T-cell (primary cell): ENCODE results near the gene NDC80. TPM values are rescaled to one million over a fixed set of nuclear protein-coding genes. Genes with fewer than 3 reads are reported as not detected.

Experiments used
- ATAC-seq, 4 experiments: fragments of 200-7000 bp in 3 of 4; fragments of 150-1000 bp in 1 of 4; cut with Tn5 transposase; replicated peaks in 1 of 4; 1 replicate in 3 of 4; 2 replicates in 1 of 4; pipeline ENCODE4 v1.10.0; 2021; ENCODE audit warnings: moderate library complexity in 3 of 4, mild to moderate bottlenecking in 2 of 4, moderate number of reproducible peaks in 1 of 4
- CTCF ChIA-PET, 2 donors: fragments of 300-600 bp; sonication (Branson Sonifier 250); formaldehyde crosslinking; loops; one replicate each; lab custom pipeline; 2022; ENCODE audit warnings: antibody characterized with exemption in 2 of 2; lab: Charles Lee
- POLR2A ChIA-PET, 2 donors: fragments of 300-600 bp; sonication (Branson Sonifier 250); formaldehyde crosslinking; loops; one replicate each; lab custom pipeline; 2022; ENCODE audit warnings: antibody characterized with exemption in 2 of 2; lab: Charles Lee
- DNase-seq, 35 experiments: peaks; one replicate each; pipeline versions ENCODE4 v3.0.0 to v3.0.0-alpha.2; 2013 to 2023
- H3K27ac ChIP-seq: one replicate; pipeline ENCODE4 v1.5.1; 2013; ENCODE audit warnings: low read length
- H3K27me3 ChIP-seq, 2 experiments: replicated peaks in 1 of 2; 1 replicate in 1 of 2; 2 replicates in 1 of 2; pipeline versions ENCODE4 v1.6.1 to v1.7.0; 2013; ENCODE audit warnings: low read length in 1 of 2, mixed read lengths in 1 of 2; ENCODE audit not compliant: control insufficient read depth in 2 of 2, insufficient read depth in 2 of 2; ENCODE audit errors: extremely low read depth in 1 of 2
- H3K36me3 ChIP-seq, 2 donors: 1 replicate in 1 of 2; 2 replicates in 1 of 2; pipeline versions ENCODE4 v1.6.1 to v1.7.0; 2013; ENCODE audit warnings: low read length in 1 of 2; ENCODE audit not compliant: control insufficient read depth in 2 of 2, insufficient read depth in 1 of 2; ENCODE audit errors: extremely low read depth in 1 of 2
- H3K4me1 ChIP-seq, 2 experiments: 1 replicate in 1 of 2; 2 replicates in 1 of 2; pipeline versions ENCODE4 v1.6.1 to v1.7.0; 2013; ENCODE audit warnings: low read length in 2 of 2, mixed read lengths in 1 of 2; ENCODE audit not compliant: insufficient read depth in 2 of 2, control insufficient read depth in 1 of 2; ENCODE audit errors: extremely low read depth in 1 of 2
- H3K4me3 ChIP-seq, 2 donors: 1 replicate in 1 of 2; 2 replicates in 1 of 2; pipeline versions ENCODE4 v1.5.1 to v1.7.0; 2013; ENCODE audit warnings: mild to moderate bottlenecking in 2 of 2, low read length in 1 of 2, moderate library complexity in 1 of 2; ENCODE audit not compliant: control insufficient read depth in 1 of 2; ENCODE audit errors: extremely low read depth in 1 of 2
- H3K9me3 ChIP-seq: 2 replicates; pipeline ENCODE4 v1.7.0; 2013
- H3K27ac Mint-ChIP-seq, 2 donors: one replicate each; pipeline ENCODE4 v1.8.0; 2020 to 2021; ENCODE audit warnings: mild to moderate bottlenecking in 2 of 2, mixed read lengths in 2 of 2
- H3K27me3 Mint-ChIP-seq, 2 donors: one replicate each; pipeline ENCODE4 v1.8.0; 2021 to 2022; ENCODE audit warnings: mixed read lengths in 2 of 2
- H3K36me3 Mint-ChIP-seq: one replicate; pipeline ENCODE4 v1.8.0; 2021; ENCODE audit warnings: mixed read lengths
- H3K4me1 Mint-ChIP-seq, 3 donors: one replicate each; pipeline ENCODE4 v1.8.0; 2020 to 2022; ENCODE audit warnings: mixed read lengths in 3 of 3, mild to moderate bottlenecking in 1 of 3
- H3K4me3 Mint-ChIP-seq, 3 donors: one replicate each; pipeline ENCODE4 v1.8.0; 2020 to 2022; ENCODE audit warnings: mild to moderate bottlenecking in 3 of 3, mixed read lengths in 3 of 3, moderate library complexity in 3 of 3
- H3K9me3 Mint-ChIP-seq, 3 donors: one replicate each; pipeline ENCODE4 v1.8.0; 2020 to 2022; ENCODE audit warnings: mixed read lengths in 3 of 3
- WGBS: methylation state at CpG from one replicate; pipeline ENCODE4 v1.1.5; 2013; ENCODE audit warnings: missing lambda C conversion rate; ENCODE audit not compliant: insufficient coverage; 5-methylcytosine and 5-hydroxymethylcytosine counted together
- total RNA-seq, 35 experiments: library from RNA in 6 of 35; stranded (reverse) in 6 of 35; fragments of 120-200 nt in 1 of 35; gene quantifications; one replicate each; pipeline versions ENCODE4 v1.2.1 to v1.2.4 and lab custom pipeline; 2013 to 2026

Gene NDC80
- total RNA-seq, 5 donors from 2014 or later (not counting 1 experiment from before 2014, with no cell fraction given) = 2.3 to 8.2 (median 3.3) TPM

- ChIA-PET POLR2A (no interaction called here), CTCF (no interaction called here)
- Histone ChIP-seq H3K4me3 (no peak overlapping the region), H3K27me3 (no peaks in the 10 kb centered on the region), H3K4me1 (no peaks in the 10 kb centered on the region), H3K9me3 (no peaks in the 10 kb centered on the region), H3K27ac (no peak overlapping the region), H3K36me3 (peaks cover 0 to 15% of the 10 kb centered on the region in 2 donors)
- H3K4me1 Mint-ChIP-seq = peaks cover 0 to 3% (median 0%) of the 10 kb centered on the region in 3 donors
- ATAC-seq = no peak
- no peak for DNase-seq
- 100% methylated on average over 1 of the region's 2 CpGs for WGBS
- H3K27me3 Mint-ChIP-seq = no peaks in the 10 kb centered on the region
- no peak overlapping the region for H3K27ac Mint-ChIP-seq
- H3K36me3 Mint-ChIP-seq = peaks cover 49% of the 10 kb centered on the region
- H3K9me3 Mint-ChIP-seq = peaks cover 0 to 7% (median 0%) of the 10 kb centered on the region in 3 donors
- H3K4me3 Mint-ChIP-seq = no peak overlapping the region
Measured at GRCh38 chr18:2532797-2533196, 38.6 kb upstream of the NDC80 start.

- Mint-ChIP-seq H3K27me3 (no peaks in the 10 kb centered on the region), H3K9me3 (peaks cover 0 to 7% (median 0%) of the 10 kb centered on the region in 3 donors), H3K4me3 (no peak overlapping the region), H3K36me3 (peaks cover 50% of the 10 kb centered on the region), H3K27ac (no peak overlapping the region), H3K4me1 (peaks cover 0 to 3% (median 0%) of the 10 kb centered on the region in 3 donors)
- ATAC-seq = no peak
- no CpG with 5 or more reads among the region's 1 CpG for WGBS
- Histone ChIP-seq H3K4me3 (no peak overlapping the region), H3K9me3 (no peaks in the 10 kb centered on the region), H3K4me1 (no peaks in the 10 kb centered on the region), H3K27me3 (no peaks in the 10 kb centered on the region), H3K36me3 (peaks cover 3 to 16% of the 10 kb centered on the region in 2 donors), H3K27ac (no peak overlapping the region)
- CTCF ChIA-PET = interaction anchor here in 1 of 2 donors (1.9 kb wide), 1 partner anchor 8 kb away, joined by 6 read pairs; no protein-coding TSS in a partner anchor
- POLR2A ChIA-PET = no interaction called here
- DNase-seq = no peak
Measured at GRCh38 chr18:2534906-2535305, 36.5 kb upstream of the NDC80 start.

- Mint-ChIP-seq H3K9me3 (peaks cover 0 to 7% (median 0%) of the 10 kb centered on the region in 3 donors), H3K36me3 (peaks cover 53% of the 10 kb centered on the region), H3K27ac (no peak overlapping the region), H3K27me3 (no peaks in the 10 kb centered on the region), H3K4me1 (peaks cover 0 to 3% (median 0%) of the 10 kb centered on the region in 3 donors), H3K4me3 (no peak overlapping the region)
- Histone ChIP-seq H3K27me3 (no peaks in the 10 kb centered on the region), H3K27ac (no peak overlapping the region), H3K9me3 (no peaks in the 10 kb centered on the region), H3K36me3 (peaks cover 3 to 19% of the 10 kb centered on the region in 2 donors), H3K4me1 (no peaks in the 10 kb centered on the region), H3K4me3 (no peak overlapping the region)
- ChIA-PET POLR2A (no interaction called here), CTCF (no interaction called here)
- DNase-seq (no peak), ATAC-seq (no peak)
- 89% methylated on average over 1 of the region's 1 CpG for WGBS
Measured at GRCh38 chr18:2535419-2535910, 35.9 kb upstream of the NDC80 start.

GRCh38 chr18:2536063-2536462 lies 35.3 kb upstream of the NDC80 start:
- peaks cover 3 to 24% of the 10 kb centered on the region in 2 donors for H3K36me3 ChIP-seq
- Mint-ChIP-seq H3K4me1 (peaks cover 0 to 3% (median 0%) of the 10 kb centered on the region in 3 donors), H3K9me3 (peaks cover 0 to 7% (median 0%) of the 10 kb centered on the region in 3 donors), H3K27me3 (no peaks in the 10 kb centered on the region), H3K36me3 (peaks cover 47% of the 10 kb centered on the region), H3K4me3 (no peak overlapping the region), H3K27ac (no peak overlapping the region)
- no peak for DNase-seq
- CTCF ChIA-PET = no interaction called here
- H3K27ac ChIP-seq = no peak overlapping the region
- POLR2A ChIA-PET = no interaction called here
- H3K4me1 ChIP-seq = no peaks in the 10 kb centered on the region
- ATAC-seq = no peak
- no peaks in the 10 kb centered on the region for H3K9me3 ChIP-seq
- H3K4me3 ChIP-seq = no peak overlapping the region
- WGBS = 100% methylated on average over 1 of the region's 2 CpGs
- H3K27me3 ChIP-seq = no peaks in the 10 kb centered on the region

GRCh38 chr18:2536493-2536892 lies 34.9 kb upstream of the NDC80 start:
- Histone ChIP-seq H3K27me3 (no peaks in the 10 kb centered on the region), H3K27ac (no peak overlapping the region), H3K4me1 (no peaks in the 10 kb centered on the region), H3K4me3 (no peak overlapping the region), H3K9me3 (no peaks in the 10 kb centered on the region), H3K36me3 (peaks cover 3 to 24% of the 10 kb centered on the region in 2 donors)
- ATAC-seq = no peak
- H3K4me3 Mint-ChIP-seq = no peak overlapping the region
- DNase-seq = no peak
- ChIA-PET CTCF (no interaction called here), POLR2A (no interaction called here)
- H3K27me3 Mint-ChIP-seq = no peaks in the 10 kb centered on the region
- H3K36me3 Mint-ChIP-seq = peaks cover 47% of the 10 kb centered on the region
- peaks cover 0 to 3% (median 0%) of the 10 kb centered on the region in 3 donors for H3K4me1 Mint-ChIP-seq
- no peak overlapping the region for H3K27ac Mint-ChIP-seq
- H3K9me3 Mint-ChIP-seq = peaks cover 0 to 7% (median 0%) of the 10 kb centered on the region in 3 donors
- WGBS = 97% methylated on average over 4 of the region's 4 CpGs

GRCh38 chr18:2537296-2537695 lies 34.1 kb upstream of the NDC80 start:
- Histone ChIP-seq H3K9me3 (no peaks in the 10 kb centered on the region), H3K27me3 (no peaks in the 10 kb centered on the region), H3K4me1 (no peaks in the 10 kb centered on the region), H3K36me3 (peaks cover 3 to 24% of the 10 kb centered on the region in 2 donors), H3K4me3 (no peak overlapping the region), H3K27ac (no peak overlapping the region)
- WGBS = no CpG with 5 or more reads among the region's 3 CpGs
- H3K27ac Mint-ChIP-seq = no peak overlapping the region
- H3K27me3 Mint-ChIP-seq = no peaks in the 10 kb centered on the region
- ChIA-PET POLR2A (interaction anchor here in 1 of 2 donors (0.5 kb wide), 1 partner anchor 23 kb away, joined by 5 read pairs; no protein-coding TSS in a partner anchor), CTCF (interaction anchor here in 1 of 2 donors (0.5 to 0.7 kb wide), 2 partner anchors 121 to 433 kb away, joined by 3 to 6 read pairs; no protein-coding TSS in a partner anchor)
- no peak for DNase-seq
- H3K4me1 Mint-ChIP-seq = peaks cover 0 to 6% (median 0%) of the 10 kb centered on the region in 3 donors
- no peak for ATAC-seq
- H3K9me3 Mint-ChIP-seq = peaks cover 0 to 7% (median 0%) of the 10 kb centered on the region in 3 donors
- H3K36me3 Mint-ChIP-seq = peaks cover 43% of the 10 kb centered on the region
- no peak overlapping the region for H3K4me3 Mint-ChIP-seq
